ENCODE results near the gene IL2RA. TPM values are rescaled to one million over a fixed set of nuclear protein-coding genes. Genes with fewer than 3 reads are reported as not detected.

The IL2RA gene
- total and polyA plus RNA-seq, 9 of the 15 experiments (the other 6 are each of a cell fraction or from before 2014, with no cell fraction given): 0.95 TPM; not detected in 8

GRCh38 chr10:6019010-6019782, 43.0 kb downstream of the IL2RA start (continued):
- TF ChIP-seq ZSCAN32 (CRISPR knock-in tag; IDR thresholded peaks at IDR 0.05) (no peak), SMARCA5 (IDR thresholded peaks at IDR 0.05) (0 out of 2 replicates have a peak, but pooled peaks have one; percentile 25), SPI1 (IDR thresholded peaks at IDR 0.05; ENCODE audit: borderline replicate concordance, low read depth, low read length) (no peak), BRCA1 (IDR thresholded peaks at IDR 0.05) (peak; percentile 99; the same call in 1 of the 2 replicates), BRCA1 (CRISPR knock-in tag; IDR thresholded peaks at IDR 0.05) (no peak), ZNF609 (CRISPR knock-in tag; IDR thresholded peaks at IDR 0.05; ENCODE audit: borderline replicate concordance) (no peak), TAF1 (IDR thresholded peaks at IDR 0.05; ENCODE audit: control insufficient read depth, extremely low read depth, insufficient read depth, low read length, severe bottlenecking) (no peak), ELF2 (CRISPR knock-in tag; IDR thresholded peaks at IDR 0.05) (no peak), SREBF2 (CRISPR knock-in tag; IDR thresholded peaks at IDR 0.05) (no peak), ATF1 (CRISPR knock-in tag; IDR thresholded peaks at IDR 0.05) (no peak), ATF1 (tag; IDR thresholded peaks at IDR 0.05) (no peak), EWSR1 (IDR thresholded peaks at IDR 0.05; ENCODE audit: borderline replicate concordance, low read depth, partially characterized antibody) (no peak), PPARD (CRISPR knock-in tag; IDR thresholded peaks at IDR 0.05) (no peak), MCM7 (IDR thresholded peaks at IDR 0.05) (no peak), LARP7 (IDR thresholded peaks at IDR 0.05) (peak; percentile 69; the same call in 1 of the 2 replicates), JUND (IDR thresholded peaks at IDR 0.05; ENCODE audit: borderline replicate concordance, low read depth, low read length) (no peak), JUND (tag; IDR thresholded peaks at IDR 0.05; ENCODE audit: borderline replicate concordance, low read depth, low read length) (no peak), HLTF (IDR thresholded peaks at IDR 0.05) (peak; percentile 62; the same call in 1 of the 2 replicates), HMG20A (CRISPR knock-in tag; conservative IDR thresholded peaks at IDR 0.05) (no peak), PTBP1 (IDR thresholded peaks at IDR 0.05; ENCODE audit: low read depth, low read length) (no peak)
- TF ChIP-seq, protein P1, sequence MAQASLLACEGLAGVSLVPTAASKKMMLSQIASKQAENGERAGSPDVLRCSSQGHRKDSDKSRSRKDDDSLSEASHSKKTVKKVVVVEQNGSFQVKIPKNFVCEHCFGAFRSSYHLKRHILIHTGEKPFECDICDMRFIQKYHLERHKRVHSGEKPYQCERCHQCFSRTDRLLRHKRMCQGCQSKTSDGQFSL (CRISPR knock-in tag; IDR thresholded peaks at IDR 0.05): no peak
- TF ChIP-seq, protein P1 (tag; IDR thresholded peaks at IDR 0.05): no peak
- TF ChIP-seq, protein P2, sequence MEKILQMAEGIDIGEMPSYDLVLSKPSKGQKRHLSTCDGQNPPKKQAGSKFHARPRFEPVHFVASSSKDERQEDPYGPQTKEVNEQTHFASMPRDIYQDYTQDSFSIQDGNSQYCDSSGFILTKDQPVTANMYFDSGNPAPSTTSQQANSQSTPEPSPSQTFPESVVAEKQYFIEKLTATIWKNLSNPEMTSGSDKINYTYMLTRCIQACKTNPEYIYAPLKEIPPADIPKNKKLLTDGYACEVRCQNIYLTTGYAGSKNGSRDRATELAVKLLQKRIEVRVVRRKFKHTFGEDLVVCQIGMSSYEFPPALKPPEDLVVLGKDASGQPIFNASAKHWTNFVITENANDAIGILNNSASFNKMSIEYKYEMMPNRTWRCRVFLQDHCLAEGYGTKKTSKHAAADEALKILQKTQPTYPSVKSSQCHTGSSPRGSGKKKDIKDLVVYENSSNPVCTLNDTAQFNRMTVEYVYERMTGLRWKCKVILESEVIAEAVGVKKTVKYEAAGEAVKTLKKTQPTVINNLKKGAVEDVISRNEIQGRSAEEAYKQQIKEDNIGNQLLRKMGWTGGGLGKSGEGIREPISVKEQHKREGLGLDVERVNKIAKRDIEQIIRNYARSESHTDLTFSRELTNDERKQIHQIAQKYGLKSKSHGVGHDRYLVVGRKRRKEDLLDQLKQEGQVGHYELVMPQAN (IDR thresholded peaks at IDR 0.05; ENCODE audit: borderline replicate concordance): no peak
